A549 (cell line): ENCODE measurements around the gene KIF5C.
"Not testable (repeated sequence)": the region's sequence is repeated elsewhere in the genome, so short reads cannot be mapped to it uniquely, and the experiment has no call there.

ENCODE experiments used
- KDM5A ChIP-seq: fragments of 200-600 bp; sonication (generic); IDR thresholded peaks from 2 replicates; pipeline ENCODE4 v1.6.1; 2016; ENCODE audit warnings: antibody characterized with exemption, mild to moderate bottlenecking
- MAZ ChIP-seq: fragments of 150-350 bp; IDR thresholded peaks from 2 replicates; pipeline ENCODE4 v1.6.1; 2014; ENCODE audit warnings: antibody characterized with exemption, low read depth, low read length, borderline replicate concordance
- NFE2L2 ChIP-seq: fragments of 150-350 bp; conservative IDR thresholded peaks from 2 replicates; pipeline ENCODE4 v1.6.1; 2014; ENCODE audit warnings: low read length
- POLR2A ChIP-seq: IDR thresholded peaks from 2 replicates; pipeline ENCODE4 v1.6.1; 2012; ENCODE audit warnings: mild to moderate bottlenecking, low read length
- SMC3 ChIP-seq: fragments of >200 bp; sonication (Bioruptor Twin); formaldehyde crosslinking; IDR thresholded peaks from 3 replicates; pipeline ENCODE4 v1.6.1; 2018; ENCODE audit warnings: inconsistent platforms
- ZSCAN20 ChIP-seq: fragments of 250-450 bp; sonication (Bioruptor Pico); IDR thresholded peaks from 2 replicates; pipeline ENCODE4 v1.8.0; 2022; ENCODE audit warnings: mild to moderate bottlenecking, moderate library complexity
- TF ChIP-seq, protein P1 (sequence below): fragments of >200 bp; sonication (Bioruptor Twin); formaldehyde crosslinking; IDR thresholded peaks from 3 replicates; pipeline ENCODE4 v1.5.1; 2016
- TF ChIP-seq, protein P2 (sequence below): fragments of 250-450 bp; sonication (Bioruptor Pico); IDR thresholded peaks from 2 replicates; pipeline ENCODE4 v1.5.0; 2021; ENCODE audit warnings: mild to moderate bottlenecking, moderate library complexity, borderline replicate concordance

DNA sequence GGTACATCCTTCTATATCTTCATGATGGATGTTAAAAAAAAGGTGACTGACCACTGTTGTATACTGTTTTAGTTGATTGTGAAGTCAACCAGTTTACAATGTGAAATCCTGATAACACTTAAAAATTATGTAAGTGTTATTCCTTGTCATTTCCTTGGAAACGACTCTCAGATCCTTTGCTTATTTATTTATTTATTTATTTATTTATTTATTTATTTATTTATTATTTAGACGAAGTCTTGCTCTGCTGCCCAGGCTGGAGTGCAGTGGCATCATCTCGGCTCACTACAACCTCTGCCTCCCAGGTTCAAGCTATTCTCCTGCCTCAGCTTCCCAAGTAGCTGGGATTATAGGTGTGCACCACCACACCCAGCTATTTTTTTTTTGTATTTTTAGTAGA lies 105.5 kb downstream of the KIF5C start:
- TF ChIP-seq MAZ; POLR2A; SMC3; KDM5A; NFE2L2; ZSCAN20 (CRISPR knock-in tag): not testable (repeated sequence)
- TF ChIP-seq, protein P1, sequence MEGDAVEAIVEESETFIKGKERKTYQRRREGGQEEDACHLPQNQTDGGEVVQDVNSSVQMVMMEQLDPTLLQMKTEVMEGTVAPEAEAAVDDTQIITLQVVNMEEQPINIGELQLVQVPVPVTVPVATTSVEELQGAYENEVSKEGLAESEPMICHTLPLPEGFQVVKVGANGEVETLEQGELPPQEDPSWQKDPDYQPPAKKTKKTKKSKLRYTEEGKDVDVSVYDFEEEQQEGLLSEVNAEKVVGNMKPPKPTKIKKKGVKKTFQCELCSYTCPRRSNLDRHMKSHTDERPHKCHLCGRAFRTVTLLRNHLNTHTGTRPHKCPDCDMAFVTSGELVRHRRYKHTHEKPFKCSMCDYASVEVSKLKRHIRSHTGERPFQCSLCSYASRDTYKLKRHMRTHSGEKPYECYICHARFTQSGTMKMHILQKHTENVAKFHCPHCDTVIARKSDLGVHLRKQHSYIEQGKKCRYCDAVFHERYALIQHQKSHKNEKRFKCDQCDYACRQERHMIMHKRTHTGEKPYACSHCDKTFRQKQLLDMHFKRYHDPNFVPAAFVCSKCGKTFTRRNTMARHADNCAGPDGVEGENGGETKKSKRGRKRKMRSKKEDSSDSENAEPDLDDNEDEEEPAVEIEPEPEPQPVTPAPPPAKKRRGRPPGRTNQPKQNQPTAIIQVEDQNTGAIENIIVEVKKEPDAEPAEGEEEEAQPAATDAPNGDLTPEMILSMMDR: not testable (repeated sequence)
- TF ChIP-seq, protein P2, sequence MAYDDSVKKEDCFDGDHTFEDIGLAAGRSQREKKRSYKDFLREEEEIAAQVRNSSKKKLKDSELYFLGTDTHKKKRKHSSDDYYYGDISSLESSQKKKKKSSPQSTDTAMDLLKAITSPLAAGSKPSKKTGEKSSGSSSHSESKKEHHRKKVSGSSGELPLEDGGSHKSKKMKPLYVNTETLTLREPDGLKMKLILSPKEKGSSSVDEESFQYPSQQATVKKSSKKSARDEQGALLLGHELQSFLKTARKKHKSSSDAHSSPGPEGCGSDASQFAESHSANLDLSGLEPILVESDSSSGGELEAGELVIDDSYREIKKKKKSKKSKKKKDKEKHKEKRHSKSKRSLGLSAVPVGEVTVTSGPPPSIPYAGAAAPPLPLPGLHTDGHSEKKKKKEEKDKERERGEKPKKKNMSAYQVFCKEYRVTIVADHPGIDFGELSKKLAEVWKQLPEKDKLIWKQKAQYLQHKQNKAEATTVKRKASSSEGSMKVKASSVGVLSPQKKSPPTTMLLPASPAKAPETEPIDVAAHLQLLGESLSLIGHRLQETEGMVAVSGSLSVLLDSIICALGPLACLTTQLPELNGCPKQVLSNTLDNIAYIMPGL (CRISPR knock-in tag): not testable (repeated sequence)
